Measurements from ENCODE around the gene DCBLD1.

DCBLD1 gene

GRCh38 chr6:117530467-117531242 is 48.2 kb downstream of the DCBLD1 start:
- peak; percentile 75 for DNase-seq (ENCODE audit: low read depth)

GRCh38 chr6:117531346-117531745 is 48.9 kb downstream of the DCBLD1 start:
- no peak for DNase-seq (ENCODE audit: low read depth)

- no peak for DNase-seq (ENCODE audit: low read depth)
These were observed 49.6 kb downstream of the DCBLD1 start for GRCh38 chr6:117531809-117532725.

- no peak for DNase-seq (ENCODE audit: low read depth)
These were observed 51.3 kb downstream of the DCBLD1 start for GRCh38 chr6:117533775-117534174.

GRCh38 chr6:117534974-117535373 is 52.5 kb downstream of the DCBLD1 start:
- no peak for DNase-seq (ENCODE audit: low read depth)

- no peak for DNase-seq (ENCODE audit: low read depth)
These were observed 53.8 kb downstream of the DCBLD1 start for GRCh38 chr6:117536317-117536716.

GRCh38 chr6:117538615-117539014 is 56.1 kb downstream of the DCBLD1 start:
- DNase-seq (ENCODE audit: low read depth): no peak

- no peak for DNase-seq (ENCODE audit: low read depth)
These were observed 58.2 kb downstream of the DCBLD1 start for GRCh38 chr6:117540670-117541069.

- DNase-seq (ENCODE audit: low read depth): no peak
These were observed 60.0 kb downstream of the DCBLD1 start for GRCh38 chr6:117542493-117542892.

- no peak for DNase-seq (ENCODE audit: low read depth)
These were observed 62.2 kb downstream of the DCBLD1 start for GRCh38 chr6:117544716-117545115.

- DNase-seq (ENCODE audit: low read depth): no peak
These were observed 62.7 kb downstream of the DCBLD1 start for GRCh38 chr6:117545161-117545595.

GRCh38 chr6:117546674-117547073 is 64.2 kb downstream of the DCBLD1 start:
- no peak for DNase-seq (ENCODE audit: low read depth)

- DNase-seq (ENCODE audit: low read depth): peak; percentile 59
These were observed 65.5 kb downstream of the DCBLD1 start for GRCh38 chr6:117547688-117548621.

- no peak for DNase-seq (ENCODE audit: low read depth)
These were observed 66.4 kb downstream of the DCBLD1 start for GRCh38 chr6:117548797-117549301.

GRCh38 chr6:117549611-117550010 is 67.1 kb downstream of the DCBLD1 start:
- no peak for DNase-seq (ENCODE audit: low read depth)

GRCh38 chr6:117550078-117550600 is 67.7 kb downstream of the DCBLD1 start:
- no peak for DNase-seq (ENCODE audit: low read depth)

GRCh38 chr6:117550618-117551242 is 68.3 kb downstream of the DCBLD1 start:
- DNase-seq (ENCODE audit: low read depth): no peak

- no peak for DNase-seq (ENCODE audit: low read depth)
These were observed 70.1 kb downstream of the DCBLD1 start for GRCh38 chr6:117552618-117553017.

- DNase-seq (ENCODE audit: low read depth): no peak
These were observed 70.7 kb downstream of the DCBLD1 start for GRCh38 chr6:117553142-117553541.

GRCh38 chr6:117555262-117555849 is 72.9 kb downstream of the DCBLD1 start:
- no peak for DNase-seq (ENCODE audit: low read depth)

All from fibroblast of gingiva (primary cell).